ENCODE measurements around the gene CNOT3.

DNA sequence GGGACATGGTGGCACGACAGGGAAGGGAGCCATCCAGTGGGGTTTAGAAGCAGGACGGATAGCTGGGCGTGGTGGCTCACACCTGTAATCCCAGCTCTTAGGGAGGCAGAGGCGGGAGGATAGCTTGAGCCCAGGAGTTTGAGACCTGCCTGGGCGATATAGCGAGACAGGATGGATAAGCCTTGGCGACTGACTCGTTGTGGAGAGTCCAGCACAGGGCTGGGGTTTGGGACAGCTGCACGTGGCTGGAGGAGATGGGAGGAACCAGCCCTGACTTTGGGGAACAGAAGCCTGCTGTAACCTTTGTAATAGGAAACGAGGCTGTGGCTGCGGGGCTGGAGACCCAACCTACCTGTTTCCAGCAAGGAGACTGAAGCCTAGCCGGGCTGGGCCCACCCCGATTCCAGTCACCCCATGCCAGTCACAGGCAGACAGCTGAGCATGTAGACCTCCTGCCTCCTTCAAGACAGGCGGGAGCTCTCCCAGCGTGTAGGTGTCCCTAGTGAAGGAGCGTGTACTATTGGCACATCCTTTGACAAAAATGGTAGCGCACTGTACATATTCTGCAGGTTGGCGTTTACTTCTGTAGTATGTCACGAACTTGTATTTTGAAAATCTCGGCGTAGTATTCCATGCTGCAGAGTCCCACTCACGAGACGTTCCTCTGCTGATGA is 13.9 kb downstream of the CNOT3 start:
- TF ChIP-seq NFRKB (IDR thresholded peaks at IDR 0.05) (no peak), BHLHE40 (IDR thresholded peaks at IDR 0.05; ENCODE audit: borderline replicate concordance) (no peak), ARNT (IDR thresholded peaks at IDR 0.05) (no peak), ZNF384 (IDR thresholded peaks at IDR 0.05) (no peak), ELF4 (IDR thresholded peaks at IDR 0.05) (no peak), PKNOX1 (IDR thresholded peaks at IDR 0.05) (no peak), FOXM1 (IDR thresholded peaks at IDR 0.05; ENCODE audit: borderline replicate concordance) (no peak), FOXK2 (IDR thresholded peaks at IDR 0.05) (no peak)

Data from HEK293T (cell line).